ENCODE measurements around the gene PICK1. TPM values are rescaled to one million over a fixed set of nuclear protein-coding genes. Genes with fewer than 3 reads are reported as not detected.

PICK1 gene
- polyA plus RNA-seq, 1 experiment: 32.4 TPM

- ChIA-PET CTCF (interaction anchor here (0.6 to 4.2 kb wide), 4 partner anchors 9 to 21 kb away, joined by 3 to 30 read pairs (median 4); no protein-coding TSS in a partner anchor), POLR2A (no interaction called here)
- Histone ChIP-seq H3K27me3 (ENCODE audit: control insufficient read depth, insufficient read depth, low read length) (no peaks in the 10 kb centered on the region), H3K4me3 (ENCODE audit: low read depth, low read length) (no peak overlapping the region), H3K36me3 (ENCODE audit: control insufficient read depth, insufficient read depth, low read length) (no peaks in the 10 kb centered on the region; the same call in none of the 2 replicates)
- no peak for TF ChIP-seq CTCF (IDR thresholded peaks at IDR 0.05; ENCODE audit: insufficient read depth, low read depth, low read length)
- no peak for DNase-seq (ENCODE audit: low read depth)
Measured at GRCh38 chr22:38124236-38124974, 67.2 kb downstream of the PICK1 start.

DNA sequence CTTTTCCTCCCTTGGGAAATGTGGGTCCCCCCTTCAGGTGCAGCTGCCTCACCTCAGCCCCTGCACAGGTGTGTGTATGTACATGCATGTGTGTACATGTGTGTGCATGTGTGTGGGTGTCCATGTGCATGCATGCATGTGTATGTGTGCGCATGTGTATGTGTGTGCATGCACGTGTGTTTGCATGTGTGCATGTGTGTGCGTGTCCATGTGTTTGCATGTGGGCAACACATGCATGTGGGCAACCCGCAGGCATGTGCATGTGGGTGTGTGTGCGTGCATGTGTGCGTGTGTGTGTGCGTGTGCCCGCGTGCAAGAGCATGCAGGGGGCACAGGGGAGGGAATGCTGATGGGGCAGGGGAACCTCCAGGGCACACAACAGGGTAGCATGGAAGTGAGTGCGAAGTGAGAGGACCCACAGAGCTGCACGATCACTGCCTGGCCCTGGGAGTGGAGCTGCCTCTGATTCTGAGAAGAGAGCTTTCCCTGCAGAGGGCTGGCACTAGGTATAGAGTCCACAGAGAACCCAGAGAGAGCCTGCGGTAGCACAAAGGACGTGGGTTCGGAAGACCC lies 67.9 kb downstream of the PICK1 start:
- no peaks in the 10 kb centered on the region for H3K27me3 ChIP-seq (ENCODE audit: control insufficient read depth, insufficient read depth, low read length)
- no peak for DNase-seq (ENCODE audit: low read depth)
- ChIA-PET CTCF (interaction anchor here (0.6 to 4.2 kb wide), 3 partner anchors 8 to 20 kb away, joined by 3 to 30 read pairs (median 6); no protein-coding TSS in a partner anchor), POLR2A (no interaction called here)
- no peak overlapping the region for H3K4me3 ChIP-seq (ENCODE audit: low read depth, low read length)
- TF ChIP-seq CTCF (IDR thresholded peaks at IDR 0.05; ENCODE audit: insufficient read depth, low read depth, low read length): no peak
- H3K36me3 ChIP-seq (ENCODE audit: control insufficient read depth, insufficient read depth, low read length): no peaks in the 10 kb centered on the region; the same call in none of the 2 replicates

Other genes starting within 250 kb of the PICK1 start
- 12.6 and 24.9 TPM in 2 replicates for gene GCAT, start 249.5 kb upstream of the PICK1 start, polyA plus RNA-seq (2011; rRNA removed)
- gene GALR3, start 234.0 kb upstream of the PICK1 start, polyA plus RNA-seq (2011; rRNA removed): not detected in 2 replicates
- 18.2 and 36.7 TPM in 2 replicates for gene ANKRD54, start 213.1 kb upstream of the PICK1 start, polyA plus RNA-seq (2011; rRNA removed)
- 705 and 755 TPM in 2 replicates for gene EIF3L, start 208.0 kb upstream of the PICK1 start, polyA plus RNA-seq (2011; rRNA removed)
- 16.6 and 26.5 TPM in 2 replicates for gene MICALL1, start 151.1 kb upstream of the PICK1 start, polyA plus RNA-seq (2011; rRNA removed)
- 0.38 and 0.42 TPM in 2 replicates for gene C22orf23, start 103.8 kb upstream of the PICK1 start, polyA plus RNA-seq (2011; rRNA removed)
- gene POLR2F, start 103.7 kb upstream of the PICK1 start, polyA plus RNA-seq (2011; rRNA removed): 86.2 and 92.1 TPM in 2 replicates
- gene SOX10, start 72.8 kb upstream of the PICK1 start, polyA plus RNA-seq (2011; rRNA removed): not detected in 2 replicates
- 0.10 and 0.17 TPM in 2 replicates for gene SLC16A8, start 26.8 kb downstream of the PICK1 start, polyA plus RNA-seq (2011; rRNA removed)
- gene BAIAP2L2, start 53.3 kb downstream of the PICK1 start, polyA plus RNA-seq (2011; rRNA removed): 1.2 and 1.3 TPM in 2 replicates
- gene PLA2G6, start 124.4 kb downstream of the PICK1 start, polyA plus RNA-seq (2011; rRNA removed): 10.1 and 14.9 TPM in 2 replicates
- gene MAFF, start 144.6 kb downstream of the PICK1 start, polyA plus RNA-seq (2011; rRNA removed): 14.1 and 14.8 TPM in 2 replicates
- 26.5 and 75.5 TPM in 2 replicates for gene TMEM184B, start 215.6 kb downstream of the PICK1 start, polyA plus RNA-seq (2011; rRNA removed)

All from BJ (cell line).